ENCODE results near the gene NIT1.

DNA sequence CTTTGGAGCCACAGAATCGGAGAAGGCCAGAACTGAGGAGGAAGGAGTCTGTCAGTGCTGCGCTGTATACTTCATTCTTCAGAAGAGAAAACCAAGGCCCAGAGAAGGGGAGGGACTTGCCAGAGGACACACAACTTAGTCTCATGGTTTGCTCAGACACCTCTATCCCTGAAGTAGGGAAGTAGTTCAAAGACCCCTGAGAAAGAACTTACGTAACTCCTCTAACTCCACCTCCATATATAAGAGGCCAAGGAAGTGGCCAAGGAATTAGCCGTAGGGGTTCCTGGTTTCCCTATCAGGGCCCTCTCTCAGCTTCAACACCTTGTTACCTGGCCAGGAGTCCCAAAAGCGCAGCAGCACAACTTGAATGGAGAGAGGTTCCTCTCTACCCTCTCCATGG is 28.0 kb upstream of the NIT1 start:
- TF ChIP-seq, protein P1, sequence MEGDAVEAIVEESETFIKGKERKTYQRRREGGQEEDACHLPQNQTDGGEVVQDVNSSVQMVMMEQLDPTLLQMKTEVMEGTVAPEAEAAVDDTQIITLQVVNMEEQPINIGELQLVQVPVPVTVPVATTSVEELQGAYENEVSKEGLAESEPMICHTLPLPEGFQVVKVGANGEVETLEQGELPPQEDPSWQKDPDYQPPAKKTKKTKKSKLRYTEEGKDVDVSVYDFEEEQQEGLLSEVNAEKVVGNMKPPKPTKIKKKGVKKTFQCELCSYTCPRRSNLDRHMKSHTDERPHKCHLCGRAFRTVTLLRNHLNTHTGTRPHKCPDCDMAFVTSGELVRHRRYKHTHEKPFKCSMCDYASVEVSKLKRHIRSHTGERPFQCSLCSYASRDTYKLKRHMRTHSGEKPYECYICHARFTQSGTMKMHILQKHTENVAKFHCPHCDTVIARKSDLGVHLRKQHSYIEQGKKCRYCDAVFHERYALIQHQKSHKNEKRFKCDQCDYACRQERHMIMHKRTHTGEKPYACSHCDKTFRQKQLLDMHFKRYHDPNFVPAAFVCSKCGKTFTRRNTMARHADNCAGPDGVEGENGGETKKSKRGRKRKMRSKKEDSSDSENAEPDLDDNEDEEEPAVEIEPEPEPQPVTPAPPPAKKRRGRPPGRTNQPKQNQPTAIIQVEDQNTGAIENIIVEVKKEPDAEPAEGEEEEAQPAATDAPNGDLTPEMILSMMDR (IDR thresholded peaks at IDR 0.05): no peak
- TF ChIP-seq POLR2A (IDR thresholded peaks at IDR 0.05): no peak

Measured in thyroid gland (tissue), 4 donors.